Measurements from ENCODE around the gene PDE9A. TPM values are rescaled to one million over a fixed set of nuclear protein-coding genes. Genes with fewer than 3 reads are reported as not detected.

Gene PDE9A
- total and polyA plus RNA-seq, 2 donors (not counting 3 experiments of a cell fraction or from before 2014, with no cell fraction given): 0.28 to 2.2 TPM

DNA sequence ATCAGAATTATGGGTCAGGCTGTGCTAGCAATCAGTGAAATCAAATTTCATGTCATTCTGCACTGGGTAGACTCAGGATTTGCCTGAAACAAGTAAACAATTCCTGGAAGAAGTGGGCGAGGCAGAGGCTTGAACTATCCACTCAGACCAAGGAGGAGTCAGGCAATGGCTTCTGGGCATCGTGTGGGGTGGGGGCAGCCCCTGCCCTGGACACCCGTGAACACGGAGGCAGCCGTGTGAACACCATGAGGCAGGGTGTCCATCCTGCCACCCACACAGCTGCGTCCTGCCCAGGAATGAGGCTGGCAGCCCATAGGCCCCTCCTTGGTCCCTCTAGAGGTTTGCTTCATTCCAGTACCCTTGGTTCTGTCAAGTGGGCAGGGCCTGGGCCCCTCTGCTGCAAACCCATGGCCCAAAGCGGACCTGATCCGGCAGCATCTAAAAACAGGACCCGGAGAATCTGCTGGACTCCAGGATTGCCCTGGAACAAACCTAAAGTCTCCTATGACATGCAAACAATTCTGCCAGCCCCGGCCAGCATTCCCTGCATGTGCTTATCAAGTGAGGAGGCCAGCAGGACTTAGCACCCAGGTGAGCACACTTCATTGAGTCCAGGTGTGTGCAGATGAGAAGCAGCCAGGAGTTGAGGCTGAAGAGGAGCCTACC lies 69.5 kb downstream of the PDE9A start:
- Histone ChIP-seq H3K9me3 (replicated peaks; ENCODE audit: control insufficient read depth, insufficient read depth, low read length) (no peaks in the 10 kb centered on the region), H2AFZ (ENCODE audit: low read depth, low read length) (no peak overlapping the region), H4K20me1 (replicated peaks; ENCODE audit: control insufficient read depth, extremely low read depth, insufficient read depth, low read length) (no peaks in the 10 kb centered on the region), H3K9ac (replicated peaks; ENCODE audit: extremely low read depth, insufficient read depth, low read length) (no peak overlapping the region), H3K27ac (ENCODE audit: insufficient read depth, low read depth, low read length) (no peak overlapping the region), H3K4me3 (replicated peaks in 1 of 3; ENCODE audit: insufficient read depth in 1 of 3, low read depth in 1 of 3, low read length in 3 of 3) (no peak overlapping the region), H3K79me2 (ENCODE audit: control insufficient read depth, insufficient read depth, low read length) (no peaks in the 10 kb centered on the region), H3K27me3 (ENCODE audit: control insufficient read depth in 2 of 2, insufficient read depth in 2 of 2, low read length in 2 of 2) (no peaks in the 10 kb centered on the region), H3K36me3 (ENCODE audit: control insufficient read depth in 2 of 2, extremely low read depth in 1 of 2, insufficient read depth in 2 of 2, low read length in 2 of 2) (no peaks in the 10 kb centered on the region), H3K4me2 (ENCODE audit: insufficient read depth, low read length) (no peak overlapping the region), H3K4me1 (ENCODE audit: control insufficient read depth, extremely low read depth, insufficient read depth, low read length) (peaks cover 24% of the 10 kb centered on the region), H3K9me1 (replicated peaks; ENCODE audit: control insufficient read depth, extremely low read depth, insufficient read depth, low read length) (no peaks in the 10 kb centered on the region)
- DNase-seq (ENCODE audit: low read depth, low spot score): no peak
- dilution Hi-C loops (cut with MboI; ENCODE audit: extremely low pct_ligation_motif_present, low sequenced_read_pairs): no loop called here
- POLR2A ChIA-PET: no interaction called here
- no peak for FAIRE-seq
- intact Hi-C loops (cut with micrococcal nuclease): loop anchor here (10.0 kb wide), 1 partner anchor 92 kb away; no protein-coding TSS in a partner anchor
- TF ChIP-seq POLR2A (IDR thresholded peaks at IDR 0.05; ENCODE audit: low read depth, low read length) (no peak), POLR2AphosphoS5 (IDR thresholded peaks at IDR 0.05; ENCODE audit: insufficient read depth, low read depth, low read length) (no peak), EZH2 (IDR thresholded peaks at IDR 0.05; ENCODE audit: borderline replicate concordance, low read depth, low read length, severe bottlenecking) (no peak), GATA2 (IDR thresholded peaks at IDR 0.05; ENCODE audit: insufficient read depth, insufficient read length, low read depth, low read length) (no peak), MYC (IDR thresholded peaks at IDR 0.05; ENCODE audit: low read depth, low read length) (no peak), JUN (IDR thresholded peaks at IDR 0.05; ENCODE audit: borderline replicate concordance, insufficient read depth, insufficient read length, low read depth) (no peak)
- TF ChIP-seq, protein P1, sequence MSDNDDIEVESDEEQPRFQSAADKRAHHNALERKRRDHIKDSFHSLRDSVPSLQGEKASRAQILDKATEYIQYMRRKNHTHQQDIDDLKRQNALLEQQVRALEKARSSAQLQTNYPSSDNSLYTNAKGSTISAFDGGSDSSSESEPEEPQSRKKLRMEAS (IDR thresholded peaks at IDR 0.05; ENCODE audit: insufficient read depth, insufficient read length): no peak
- CTCF ChIA-PET: no interaction called here
- no TSS peak for BruUV-seq (replicated peaks)
